K562 (cell line): ENCODE data around the gene RTBDN. TPM values are rescaled to one million over a fixed set of nuclear protein-coding genes. Genes with fewer than 3 reads are reported as not detected.

Source experiments
- ATF1 ChIP-seq, 2 experiments: fragments of 450-650 bp in 1 of 2; IDR thresholded peaks; 2 replicates each; pipeline ENCODE4 v1.6.1; 2016; ENCODE audit warnings: missing compliant biosample characterization in 1 of 2, missing genetic modification characterization in 1 of 2
- CBFB ChIP-seq: sonication (generic); formaldehyde crosslinking; IDR thresholded peaks from 2 replicates; pipeline ENCODE4 v1.4.0; 2020; ENCODE audit warnings: mild to moderate bottlenecking, missing genetic modification reagents
- CCNT2 ChIP-seq: IDR thresholded peaks from 2 replicates; pipeline ENCODE4 v1.6.1; 2011; ENCODE audit warnings: borderline replicate concordance, low read depth, mild to moderate bottlenecking, moderate library complexity, mixed read lengths, low read length; ENCODE audit not compliant: insufficient read length; ENCODE audit errors: extremely low read depth
- ETV6 ChIP-seq, 3 experiments: fragments of 150-350 bp in 1 of 3; sonication (generic) in 1 of 3; formaldehyde crosslinking in 1 of 3; IDR thresholded peaks; 2 replicates each; pipeline versions ENCODE4 v1.6.1 to v1.8.0; 2014 to 2022; ENCODE audit warnings: borderline replicate concordance in 2 of 3, low read depth in 2 of 3, antibody characterized with exemption in 1 of 3, low read length in 1 of 3, mild to moderate bottlenecking in 1 of 3, missing genetic modification reagents in 1 of 3
- FIP1L1 ChIP-seq: fragments of 200-400 bp; formaldehyde crosslinking; IDR thresholded peaks from 2 replicates; pipeline ENCODE4 v1.6.1; 2018; ENCODE audit warnings: mild to moderate bottlenecking, low read depth, low read length; ENCODE audit not compliant: poor library complexity, severe bottlenecking
- HDAC3 ChIP-seq: fragments of 450-650 bp; IDR thresholded peaks from 2 replicates; pipeline ENCODE4 v1.6.1; 2018; ENCODE audit warnings: borderline replicate concordance, mild to moderate bottlenecking, moderate library complexity; ENCODE audit not compliant: partially characterized antibody
- HMGXB4 ChIP-seq: sonication (generic); formaldehyde crosslinking; IDR thresholded peaks from 2 replicates; pipeline ENCODE4 v1.8.1; 2023; ENCODE audit warnings: mild to moderate bottlenecking, missing genetic modification reagents
- MEIS2 ChIP-seq: fragments of 450-650 bp; IDR thresholded peaks from 2 replicates; pipeline ENCODE4 v1.6.1; 2014; ENCODE audit warnings: mild to moderate bottlenecking; ENCODE audit not compliant: partially characterized antibody
- PHF8 ChIP-seq: fragments of 200-600 bp; sonication (generic); IDR thresholded peaks from 2 replicates; pipeline ENCODE4 v1.6.1; 2012; ENCODE audit warnings: mixed run types, mild to moderate bottlenecking, inconsistent platforms, low read length, moderate library complexity, borderline replicate concordance
- SNIP1 ChIP-seq: fragments of 450-650 bp; IDR thresholded peaks from 2 replicates; pipeline ENCODE4 v1.7.1; 2017; ENCODE audit warnings: low read depth, mild to moderate bottlenecking
- SRSF3 ChIP-seq: fragments of 200-400 bp; formaldehyde crosslinking; IDR thresholded peaks from 2 replicates; pipeline ENCODE4 v1.6.1; 2016; ENCODE audit warnings: mild to moderate bottlenecking, low read length, moderate library complexity; ENCODE audit not compliant: insufficient read depth
- TEAD4 ChIP-seq, 2 experiments: sonication (generic) in 1 of 2; formaldehyde crosslinking in 1 of 2; IDR thresholded peaks; 2 replicates each; pipeline versions ENCODE4 v1.6.1 to v1.8.0; 2012 to 2022; ENCODE audit warnings: borderline replicate concordance in 1 of 2, inconsistent platforms in 1 of 2, low read length in 1 of 2, mild to moderate bottlenecking in 1 of 2, missing genetic modification reagents in 1 of 2
- TFAP4 ChIP-seq: sonication (generic); formaldehyde crosslinking; IDR thresholded peaks from 2 replicates; pipeline ENCODE4 v1.8.0; 2022; ENCODE audit warnings: missing genetic modification reagents, mild to moderate bottlenecking, moderate library complexity, borderline replicate concordance
- ZBTB34 ChIP-seq: fragments of 250-450 bp; sonication (Bioruptor Pico); IDR thresholded peaks from 2 replicates; pipeline ENCODE4 v1.8.0; 2021; ENCODE audit warnings: mild to moderate bottlenecking, moderate library complexity
- ZNF121 ChIP-seq: sonication (generic); formaldehyde crosslinking; conservative IDR thresholded peaks from 2 replicates; pipeline ENCODE4 v1.8.0; 2022; ENCODE audit warnings: missing genetic modification reagents
- ZNF165 ChIP-seq: fragments of 250-450 bp; sonication (Bioruptor Pico); IDR thresholded peaks from 2 replicates; pipeline ENCODE4 v1.4.0; 2020; ENCODE audit warnings: borderline replicate concordance
- ZNF3 ChIP-seq: fragments of 250-450 bp; sonication (Bioruptor Pico); IDR thresholded peaks from 2 replicates; pipeline ENCODE4 v1.5.0; 2021; ENCODE audit warnings: mild to moderate bottlenecking, moderate library complexity
- ZNF695 ChIP-seq: fragments of 450-650 bp; formaldehyde crosslinking; IDR thresholded peaks from 2 replicates; pipeline ENCODE4 v1.4.0; 2020; ENCODE audit warnings: mild to moderate bottlenecking, moderate library complexity
- polyA plus RNA-seq, 8 experiments: library from polyadenylated mRNA; depleted of rRNA in 4 of 8; stranded (reverse) in 5 of 8; unstranded in 3 of 8; fragments of >200 nt; fragmentation: Nextera tagmentation in 2 of 8; fragmentation: Illumina TruSeq in 1 of 8; extraction: Ambion mirVana in 2 of 8; extraction: Trizol in 1 of 8; gene quantifications; 2 replicates each; pipeline versions ENCODE4 v1.2.1 to v1.2.3, GENCODE V29; 2011 to 2014; ENCODE audit warnings: inconsistent platforms in 1 of 8, missing spikeins in 1 of 8
- total RNA-seq, 7 experiments: library from RNA; depleted of rRNA in 6 of 7; stranded (reverse); fragments of >200 nt in 6 of 7; fragmentation: Illumina TruSeq in 2 of 7; extraction: Trizol in 2 of 7; gene quantifications; 2 replicates each; pipeline versions ENCODE4 v1.2.1 to v1.2.3, GENCODE V29; 2011 to 2021; ENCODE audit warnings: low replicate concordance in 1 of 7

RTBDN gene
- total and polyA plus RNA-seq, 9 of the 15 experiments (the other 6 are each of a cell fraction or from before 2014, with no cell fraction given) = 0.20 to 2.3 (median 0.72) TPM; not detected in 1

- TF ChIP-seq TEAD4 (IDR thresholded peaks at IDR 0.05; ENCODE audit: low read length) = no peak
- no peak for TF ChIP-seq TEAD4 (CRISPR knock-in tag; IDR thresholded peaks at IDR 0.05; ENCODE audit: borderline replicate concordance)
- no peak for TF ChIP-seq ZBTB34 (CRISPR knock-in tag)
- peak; percentile 44 for TF ChIP-seq FIP1L1
- TF ChIP-seq ZNF165 (CRISPR knock-in tag) = no peak
- no peak for TF ChIP-seq HMGXB4 (CRISPR knock-in tag)
- TF ChIP-seq CCNT2 = peak; percentile 75
- TF ChIP-seq CBFB (CRISPR knock-in tag) = no peak
- TF ChIP-seq ETV6 (IDR thresholded peaks at IDR 0.05; ENCODE audit: borderline replicate concordance in 1 of 2, low read depth in 2 of 2, low read length in 1 of 2) = no peak
- no peak for TF ChIP-seq ETV6 (CRISPR knock-in tag; IDR thresholded peaks at IDR 0.05; ENCODE audit: borderline replicate concordance)
- TF ChIP-seq ATF1 (CRISPR knock-in tag; IDR thresholded peaks at IDR 0.05) = no peak
- TF ChIP-seq ATF1 (tag; IDR thresholded peaks at IDR 0.05) = peak; percentile 55
- TF ChIP-seq PHF8 = no peak
- TF ChIP-seq HDAC3 = no peak
- no peak for TF ChIP-seq ZNF695
- no peak for TF ChIP-seq SNIP1
- TF ChIP-seq ZNF3 (CRISPR knock-in tag) = no peak
- no peak for TF ChIP-seq SRSF3
- peak; percentile 82; the same call in 1 of the 2 replicates for TF ChIP-seq TFAP4 (CRISPR knock-in tag)
- no peak for TF ChIP-seq ZNF121 (CRISPR knock-in tag)
- TF ChIP-seq MEIS2 = peak; percentile 49
Observed at GRCh38 chr19:12847159-12848139, 13.1 kb upstream of the RTBDN start (continued).
